Lower leg skin (tissue), 4 donors: ENCODE results near the gene SREK1IP1. TPM values are rescaled to one million over a fixed set of nuclear protein-coding genes. Genes with fewer than 3 reads are reported as not detected.
"Not testable (repeated sequence)": the region's sequence is repeated elsewhere in the genome, so short reads cannot be mapped to it uniquely, and the experiment has no call there.

Experiments used
- DNase-seq, 2 donors: peaks; one replicate each; pipeline ENCODE4 v3.0.0-alpha.2; 2019; ENCODE audit warnings: low spot score in 2 of 2
- H3K4me3 ChIP-seq: fragments of 200-600 bp; sonication (generic); 2 replicates; pipeline ENCODE4 v1.5.1; 2017; ENCODE audit warnings: mild to moderate bottlenecking, low read depth; ENCODE audit not compliant: poor library complexity, severe bottlenecking
- CTCF ChIP-seq, 3 donors: fragments of 450-650 bp; IDR thresholded peaks; one replicate each; pipeline ENCODE4 v1.5.1; 2016; ENCODE audit warnings: antibody characterized with exemption in 3 of 3, mild to moderate bottlenecking in 3 of 3, moderate library complexity in 2 of 3
- POLR2A ChIP-seq, 2 donors: fragments of 450-650 bp; IDR thresholded peaks; one replicate each; pipeline ENCODE4 v1.6.1; 2016 to 2017; ENCODE audit warnings: antibody characterized with exemption in 2 of 2, mild to moderate bottlenecking in 1 of 2, moderate library complexity in 1 of 2
- WGBS, 2 donors: methylation state at CpG; one replicate each; pipeline ENCODE4 v1.1.5; 2018; 5-methylcytosine and 5-hydroxymethylcytosine counted together
- intact Hi-C: fragments of 100-400 bp; cut with DNase I; formaldehyde crosslinking; loops from one replicate; pipeline ENCODE4 v1.15.0; 2023; ENCODE audit warnings: low total_unique reads
- total RNA-seq, 4 donors: library from RNA; depleted of rRNA; stranded (reverse); fragments of >200 nt; gene quantifications; one replicate each; pipeline ENCODE4 v1.1.0, GENCODE V29; 2016

Gene SREK1IP1
- total RNA-seq, 4 donors from 2014 or later = 8.7 to 12.7 (median 11.8) TPM

- WGBS, 2 donors = 85% methylated on average over 2 of the region's 2 CpGs
- intact Hi-C loops = no loop called here
- no peak overlapping the region for H3K4me3 ChIP-seq
- DNase-seq = no peak
- TF ChIP-seq POLR2A (IDR thresholded peaks at IDR 0.05) = no peak
- TF ChIP-seq CTCF (IDR thresholded peaks at IDR 0.05) = no peak
Measured at GRCh38 chr5:64707191-64707590, 61.3 kb downstream of the SREK1IP1 start.

- WGBS, 2 donors = 26 to 33% methylated on average over 2 of the region's 2 CpGs
- intact Hi-C loops, DNase-seq, H3K4me3 ChIP-seq: not testable (repeated sequence)
Measured at GRCh38 chr5:64706074-64706473, 62.4 kb downstream of the SREK1IP1 start.

- no peak for DNase-seq
- intact Hi-C loops = no loop called here
- WGBS, 2 donors = 82 to 86% methylated on average over 4 of the region's 4 CpGs
- H3K4me3 ChIP-seq = no peak overlapping the region
- TF ChIP-seq POLR2A (IDR thresholded peaks at IDR 0.05) = no peak
- TF ChIP-seq CTCF (IDR thresholded peaks at IDR 0.05) = no peak
Measured at GRCh38 chr5:64700765-64701164, 67.7 kb downstream of the SREK1IP1 start.

- intact Hi-C loops, H3K4me3 ChIP-seq, DNase-seq: not testable (repeated sequence)
- WGBS, 2 donors = 90% methylated on average over 7 of the region's 7 CpGs
Measured at GRCh38 chr5:64696414-64696813, 72.1 kb downstream of the SREK1IP1 start.

GRCh38 chr5:64693636-64694035, 74.9 kb downstream of the SREK1IP1 start:
- TF ChIP-seq CTCF (IDR thresholded peaks at IDR 0.05) (no peak), POLR2A (IDR thresholded peaks at IDR 0.05) (no peak)
- no peak for DNase-seq
- H3K4me3 ChIP-seq = no peak overlapping the region
- intact Hi-C loops = no loop called here
- WGBS, 2 donors = 59 to 73% methylated on average over 2 of the region's 2 CpGs

- H3K4me3 ChIP-seq = no peak overlapping the region
- DNase-seq = no peak
- no peak for TF ChIP-seq CTCF (IDR thresholded peaks at IDR 0.05)
- TF ChIP-seq POLR2A (IDR thresholded peaks at IDR 0.05) = no peak
- WGBS, 2 donors = 44 to 52% methylated on average over 3 of the region's 3 CpGs
- intact Hi-C loops = no loop called here
Measured at GRCh38 chr5:64691291-64691690, 77.2 kb downstream of the SREK1IP1 start.

GRCh38 chr5:64690417-64691151, 77.9 kb downstream of the SREK1IP1 start, which contains the start of gene SHISAL2B:
SHISAL2B (plus strand) TSS chr5:64690503; CDS start chr5:64690624, 121 bp downstream.
- H3K4me3 ChIP-seq = no peak within 1 kb of the TSS
- TF ChIP-seq POLR2A (IDR thresholded peaks at IDR 0.05) (no peak), CTCF (IDR thresholded peaks at IDR 0.05) (no peak)
- WGBS, 2 donors = 2% methylated on average over 27 to 31 of the region's 71 CpGs
- no peak for DNase-seq
- intact Hi-C loops = no loop called here
